GM12892 (cell line): ENCODE results near the gene SLC35F6.

ENCODE experiments used
- POLR2A ChIP-seq: IDR thresholded peaks from 2 replicates; pipeline ENCODE4 v1.6.1; 2011; ENCODE audit warnings: low read depth, low read length, control low read depth
- POLR2AphosphoS5 ChIP-seq: IDR thresholded peaks from 2 replicates; pipeline ENCODE4 v1.6.1; 2011; ENCODE audit warnings: low read depth, low read length, control low read depth

GRCh38 chr2:26715528-26716270 lies 48.4 kb upstream of the SLC35F6 start:
- TF ChIP-seq POLR2A (no peak), POLR2AphosphoS5 (no peak)
